ENCODE results near the gene OPCML.

OPCML gene

DNA sequence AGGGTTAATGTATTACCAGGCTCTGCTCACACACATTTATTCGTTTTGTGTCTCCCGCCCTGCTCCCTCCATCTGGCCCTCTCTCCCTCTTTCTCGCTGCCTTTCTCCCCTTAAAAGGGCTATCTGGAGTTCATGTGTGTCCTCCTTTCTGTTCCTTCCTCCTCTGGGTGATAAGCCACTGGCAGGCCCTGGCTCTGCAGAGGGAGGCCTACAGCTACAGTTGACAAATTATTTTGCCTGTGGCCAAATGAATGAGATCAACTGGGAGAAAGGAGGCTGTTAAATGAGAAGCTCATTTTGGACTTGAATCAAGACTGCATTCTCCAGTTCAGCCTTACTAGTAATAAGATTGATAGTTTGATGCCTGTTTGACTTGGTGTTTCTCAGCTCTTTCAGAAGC lies 17.5 kb upstream of the OPCML start:
- ATAC-seq (no peak), DNase-seq (ENCODE audit: low spot score in 2 of 2) (no peak)
- Mint-ChIP-seq H3K27ac (no peak overlapping the region), H3K9me3 (peaks cover 6% of the 10 kb centered on the region), H3K4me1 (no peaks in the 10 kb centered on the region), H3K4me3 (no peak overlapping the region), H3K36me3 (no peaks in the 10 kb centered on the region)

DNA sequence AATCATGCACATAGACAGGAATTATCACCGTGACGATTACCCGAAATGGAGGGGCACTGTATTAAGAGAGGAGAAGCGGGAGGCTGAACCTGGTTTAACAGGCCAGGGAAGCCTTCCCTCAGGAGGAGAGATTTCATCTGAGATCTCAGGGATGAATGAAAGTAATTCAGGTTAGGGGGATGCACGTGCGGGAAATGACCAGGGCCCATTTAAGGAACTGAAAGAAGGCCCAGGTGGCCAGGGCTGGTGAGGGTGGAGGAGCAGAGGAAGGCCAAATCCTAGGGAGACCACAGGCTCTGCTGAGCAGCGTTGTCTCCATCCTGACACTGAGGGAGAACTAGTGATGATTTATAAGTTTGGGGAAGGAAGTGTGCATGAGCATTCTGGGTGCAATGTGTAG lies 16.3 kb upstream of the OPCML start:
- no peak for ATAC-seq
- Mint-ChIP-seq H3K4me1 (no peaks in the 10 kb centered on the region), H3K4me3 (no peak overlapping the region), H3K27ac (no peak overlapping the region), H3K36me3 (no peaks in the 10 kb centered on the region), H3K9me3 (peaks cover 6% of the 10 kb centered on the region)
- no peak for DNase-seq (ENCODE audit: low spot score in 2 of 2)

DNA sequence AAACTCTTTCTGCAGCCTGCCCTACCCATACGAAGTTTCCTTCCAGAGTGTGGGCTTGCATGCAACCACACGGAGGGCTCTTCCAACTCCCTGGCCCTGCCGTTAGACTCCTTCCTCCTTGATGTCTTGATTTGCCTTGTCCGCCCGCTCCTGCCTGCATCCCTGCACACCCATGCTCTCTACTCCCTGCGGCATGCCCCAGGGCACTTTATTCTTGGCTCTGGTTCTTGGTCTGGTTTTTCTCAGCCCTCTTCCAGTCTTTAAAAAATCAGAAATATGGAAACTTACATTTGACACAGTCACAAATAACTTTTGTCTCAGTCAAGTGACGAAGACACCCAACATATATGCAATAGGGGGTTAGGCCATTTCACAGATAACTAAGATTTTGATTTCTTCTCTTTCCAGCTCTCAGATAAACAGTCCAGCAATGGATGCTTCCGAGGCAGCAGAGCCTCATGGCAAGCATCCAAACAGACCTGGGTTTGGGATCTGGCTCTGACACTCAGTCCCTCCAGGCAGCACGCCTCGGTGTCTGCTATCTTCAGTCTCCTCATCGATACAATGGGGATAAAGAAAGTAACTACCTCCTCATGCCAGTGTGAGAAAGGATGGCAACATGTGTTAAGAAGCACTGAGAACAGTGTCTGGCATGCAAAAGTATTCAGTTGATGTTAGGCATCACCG lies 15.7 kb upstream of the OPCML start:
- no peaks in the 10 kb centered on the region for H3K36me3 Mint-ChIP-seq
- peaks cover 6% of the 10 kb centered on the region for H3K9me3 Mint-ChIP-seq
- DNase-seq (ENCODE audit: low spot score in 2 of 2) (no peak), ATAC-seq (no peak)
- H3K4me3 Mint-ChIP-seq = no peak overlapping the region
- no peaks in the 10 kb centered on the region for H3K4me1 Mint-ChIP-seq
- H3K27ac Mint-ChIP-seq = no peak overlapping the region

DNA sequence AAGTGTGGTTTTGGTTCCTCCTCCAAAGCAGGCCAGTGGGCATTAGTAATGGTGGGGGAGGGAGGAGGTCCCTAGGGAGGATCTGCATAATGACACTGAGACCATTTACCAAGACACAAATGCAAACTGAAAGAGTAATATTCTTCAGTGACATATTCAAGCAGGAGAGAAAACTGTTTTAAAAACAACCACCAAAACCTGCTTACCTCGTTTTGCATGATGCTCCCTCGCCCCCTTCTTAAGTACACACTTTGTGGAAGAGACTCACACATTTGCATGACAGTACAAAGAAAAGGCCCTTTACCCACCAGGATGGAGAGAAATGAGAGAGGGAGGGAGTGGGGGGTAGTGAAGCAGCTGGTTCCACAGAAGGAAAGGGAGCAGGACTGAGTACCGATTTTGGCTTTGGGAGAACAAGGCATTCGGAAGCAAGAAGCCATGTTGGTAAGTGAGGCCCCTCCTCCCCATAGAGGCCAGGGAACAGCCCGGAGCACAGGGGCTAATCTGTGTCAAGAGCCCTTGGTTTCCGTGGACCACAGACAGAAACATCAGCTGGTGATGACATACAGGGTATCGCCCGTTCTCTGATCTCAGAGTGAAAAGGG lies 13.0 kb upstream of the OPCML start:
- ATAC-seq (no peak), DNase-seq (ENCODE audit: low spot score in 2 of 2) (no peak)
- H3K4me3 Mint-ChIP-seq = no peak overlapping the region
- H3K9me3 Mint-ChIP-seq = peaks cover 9% of the 10 kb centered on the region
- no peaks in the 10 kb centered on the region for H3K36me3 Mint-ChIP-seq
- no peaks in the 10 kb centered on the region for H3K4me1 Mint-ChIP-seq
- no peak overlapping the region for H3K27ac Mint-ChIP-seq

DNA sequence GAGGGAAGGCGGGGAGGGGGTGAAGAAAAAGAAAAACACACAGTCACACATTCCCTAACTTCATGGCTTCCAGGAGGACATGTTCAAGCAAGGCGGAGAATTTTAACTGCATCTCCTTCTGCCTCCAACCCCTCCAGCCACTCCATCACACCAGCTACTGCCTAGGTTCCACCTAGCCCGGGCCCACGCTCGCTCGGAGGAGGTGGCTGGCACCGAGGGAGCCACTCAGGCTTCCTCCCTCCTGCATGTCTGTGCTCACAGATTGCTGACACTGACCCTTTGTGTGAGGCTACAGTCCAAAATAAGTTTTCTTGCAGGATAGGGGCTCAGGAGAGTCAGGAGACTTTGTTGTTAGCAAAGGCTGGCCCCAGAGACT lies 9.4 kb upstream of the OPCML start:
- peaks cover 6% of the 10 kb centered on the region for H3K9me3 Mint-ChIP-seq
- H3K36me3 Mint-ChIP-seq = no peaks in the 10 kb centered on the region
- ATAC-seq (no peak), DNase-seq (ENCODE audit: low spot score in 2 of 2) (no peak)
- no peak overlapping the region for H3K27ac Mint-ChIP-seq
- no peak overlapping the region for H3K4me3 Mint-ChIP-seq
- no peaks in the 10 kb centered on the region for H3K4me1 Mint-ChIP-seq

DNA sequence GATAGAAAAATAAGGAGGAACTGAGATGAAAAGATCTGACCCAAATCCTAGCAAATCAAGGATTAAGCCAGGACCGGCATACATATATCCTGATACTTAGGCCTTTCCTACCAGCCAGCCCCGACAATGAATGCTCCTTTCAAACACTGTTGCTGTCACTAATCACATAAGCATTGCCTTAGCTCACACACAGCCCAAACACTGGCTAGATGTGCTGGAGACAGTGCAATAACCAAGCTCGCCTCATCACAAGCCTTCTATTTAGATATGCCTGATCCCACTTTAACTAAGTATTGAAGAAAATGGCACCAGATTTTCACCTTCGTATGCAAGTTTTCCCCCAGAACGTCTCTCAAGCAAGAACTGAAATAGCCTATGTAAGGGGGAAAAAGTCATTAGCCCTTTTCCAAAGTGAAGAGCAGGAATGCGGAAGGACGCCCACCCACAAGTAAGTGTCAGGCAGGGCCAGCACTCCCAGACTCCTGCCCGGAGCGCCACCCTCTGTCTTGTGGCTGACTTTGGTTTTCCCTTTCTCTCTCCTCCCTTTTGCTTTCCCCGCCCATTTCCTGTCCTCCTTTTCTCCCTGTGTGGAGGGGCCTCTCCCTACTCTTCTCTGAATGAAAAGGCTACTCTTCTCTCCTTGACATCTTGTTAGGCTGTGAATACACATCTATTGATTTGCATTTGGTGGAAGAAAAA lies 8.9 kb upstream of the OPCML start:
- H3K4me3 Mint-ChIP-seq = no peak overlapping the region
- H3K9me3 Mint-ChIP-seq = peaks cover 6% of the 10 kb centered on the region
- H3K36me3 Mint-ChIP-seq = no peaks in the 10 kb centered on the region
- no peak overlapping the region for H3K27ac Mint-ChIP-seq
- ATAC-seq = no peak
- H3K4me1 Mint-ChIP-seq = no peaks in the 10 kb centered on the region
- DNase-seq (ENCODE audit: low spot score in 2 of 2) = no peak

DNA sequence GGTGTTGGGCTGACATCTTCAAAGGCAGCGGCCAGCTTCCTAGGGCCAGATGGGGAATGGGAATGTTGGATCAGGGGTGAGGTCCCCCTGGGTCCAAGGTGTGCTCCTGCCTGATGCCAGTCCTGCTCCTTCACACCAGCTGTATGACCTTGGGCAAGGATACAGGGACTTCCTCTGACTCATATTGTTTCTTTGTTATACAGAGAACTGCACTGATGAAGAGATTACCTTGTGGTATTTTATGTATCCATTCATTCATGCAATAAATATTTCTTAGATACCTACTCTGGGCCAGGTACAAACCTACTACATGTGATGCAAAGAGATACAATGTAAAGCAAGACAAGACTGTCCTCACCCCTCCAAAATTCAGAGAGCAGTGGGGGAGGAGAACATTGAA lies 3.9 kb upstream of the OPCML start:
- no peaks in the 10 kb centered on the region for H3K4me1 Mint-ChIP-seq
- ATAC-seq (no peak), DNase-seq (ENCODE audit: low spot score in 2 of 2) (no peak)
- peaks cover 4% of the 10 kb centered on the region for H3K9me3 Mint-ChIP-seq
- no peaks in the 10 kb centered on the region for H3K36me3 Mint-ChIP-seq
- no peak overlapping the region for H3K27ac Mint-ChIP-seq
- H3K4me3 Mint-ChIP-seq = no peak overlapping the region

DNA sequence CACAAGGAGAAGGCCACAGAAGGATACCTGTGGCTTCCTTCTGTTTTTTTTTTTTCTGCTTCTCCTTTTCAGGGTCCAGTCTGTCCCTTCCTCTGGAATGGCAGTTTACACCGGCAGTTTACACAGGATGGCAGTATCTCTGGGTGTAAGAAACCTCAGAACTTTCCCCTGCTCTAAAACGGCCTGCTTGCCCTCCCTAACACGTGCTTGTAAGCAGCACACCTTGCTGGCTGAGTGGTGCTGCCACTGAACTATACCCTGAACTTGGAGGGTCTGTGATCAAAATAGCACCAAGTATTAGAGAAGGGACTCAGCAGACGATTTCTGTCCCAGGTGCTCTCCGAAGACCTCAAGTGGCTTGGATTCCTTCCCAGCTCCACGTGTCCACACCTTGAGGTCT lies 904 bp upstream of the OPCML start:
- no peak for ATAC-seq
- Mint-ChIP-seq H3K9me3 (no peaks in the 10 kb centered on the region), H3K4me1 (no peaks in the 10 kb centered on the region), H3K36me3 (no peaks in the 10 kb centered on the region), H3K4me3 (no peak overlapping the region), H3K27ac (no peak overlapping the region)
- no peak for DNase-seq (ENCODE audit: low spot score in 2 of 2)

DNA sequence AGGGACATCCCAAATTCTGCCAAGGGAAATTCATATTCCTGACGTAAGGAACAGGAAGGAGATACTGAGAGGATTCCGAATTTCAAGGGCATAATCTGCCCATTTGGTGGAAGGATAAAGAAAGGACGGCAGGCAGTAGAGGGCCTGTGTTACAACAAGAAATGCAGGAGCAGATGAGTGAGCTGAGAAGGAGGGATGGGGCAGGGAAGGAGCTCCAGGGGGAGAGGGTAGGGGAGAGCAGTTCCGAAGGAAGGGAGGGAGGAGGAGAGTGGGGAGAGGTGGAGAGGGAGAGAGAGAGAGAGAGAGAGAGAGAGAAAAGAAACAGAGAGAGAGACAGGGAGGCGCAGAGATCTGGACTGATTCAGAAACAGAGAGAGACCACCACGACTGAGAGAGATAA lies 843 bp downstream of the OPCML start:
- Mint-ChIP-seq H3K4me1 (no peaks in the 10 kb centered on the region), H3K36me3 (no peaks in the 10 kb centered on the region), H3K9me3 (no peaks in the 10 kb centered on the region), H3K4me3 (no peak overlapping the region), H3K27ac (no peak overlapping the region)
- DNase-seq (ENCODE audit: low spot score in 2 of 2) (no peak), ATAC-seq (no peak)

DNA sequence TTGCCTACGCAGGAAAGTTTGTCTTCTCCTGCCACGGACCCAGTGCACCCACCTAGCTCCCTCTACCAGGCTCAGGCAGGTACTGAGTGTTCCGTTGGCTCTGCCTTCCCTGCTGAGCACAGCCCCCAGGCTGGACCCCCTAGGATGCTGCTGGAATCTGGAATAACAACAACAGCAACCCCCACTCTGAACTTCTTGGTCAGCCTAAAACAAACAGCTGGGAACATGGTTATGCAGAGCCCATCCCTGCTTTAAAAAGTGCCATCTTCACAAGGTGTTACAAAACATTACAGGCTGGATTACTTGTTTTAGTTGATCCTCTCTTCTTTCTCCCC lies 1.8 kb downstream of the OPCML start:
- Mint-ChIP-seq H3K27ac (no peak overlapping the region), H3K36me3 (no peaks in the 10 kb centered on the region), H3K9me3 (no peaks in the 10 kb centered on the region), H3K4me3 (no peak overlapping the region), H3K4me1 (no peaks in the 10 kb centered on the region)
- DNase-seq (ENCODE audit: low spot score in 2 of 2) (no peak), ATAC-seq (no peak)

DNA sequence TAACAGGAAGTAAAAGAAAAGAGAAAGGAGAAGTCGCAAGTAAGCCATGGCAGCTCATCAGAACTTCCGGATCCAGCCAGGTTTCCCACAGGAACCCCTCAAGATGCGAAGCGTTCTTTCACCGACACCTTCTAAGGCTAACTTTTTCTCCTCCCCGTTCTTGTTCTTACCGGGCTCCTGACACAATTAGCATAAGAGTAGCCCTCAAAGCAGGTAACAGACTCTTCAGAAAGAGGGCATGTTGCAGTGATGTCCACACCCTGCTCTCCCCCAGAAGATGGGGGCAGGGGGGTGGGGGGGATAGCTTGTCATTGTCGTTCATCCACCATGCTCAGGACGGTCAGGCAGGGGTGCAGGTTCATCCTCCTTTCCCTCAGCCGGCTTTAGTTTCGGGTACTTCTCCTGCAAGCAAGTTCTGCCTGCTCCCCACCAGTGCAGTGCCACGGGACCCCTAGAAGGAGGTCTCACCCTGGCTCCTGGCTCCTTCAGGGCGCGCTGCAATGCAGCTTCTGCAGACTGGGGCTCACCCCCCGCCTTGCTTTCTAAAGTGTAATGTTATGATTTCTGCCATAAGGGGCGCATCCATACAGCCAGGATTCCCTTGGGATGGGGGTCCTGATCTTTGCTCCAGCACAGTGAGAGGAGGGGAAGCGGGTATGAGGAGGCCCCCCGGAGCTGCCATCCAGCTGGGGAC lies 2.3 kb downstream of the OPCML start:
- H3K9me3 Mint-ChIP-seq = no peaks in the 10 kb centered on the region
- H3K4me1 Mint-ChIP-seq = no peaks in the 10 kb centered on the region
- ATAC-seq = no peak

DNA sequence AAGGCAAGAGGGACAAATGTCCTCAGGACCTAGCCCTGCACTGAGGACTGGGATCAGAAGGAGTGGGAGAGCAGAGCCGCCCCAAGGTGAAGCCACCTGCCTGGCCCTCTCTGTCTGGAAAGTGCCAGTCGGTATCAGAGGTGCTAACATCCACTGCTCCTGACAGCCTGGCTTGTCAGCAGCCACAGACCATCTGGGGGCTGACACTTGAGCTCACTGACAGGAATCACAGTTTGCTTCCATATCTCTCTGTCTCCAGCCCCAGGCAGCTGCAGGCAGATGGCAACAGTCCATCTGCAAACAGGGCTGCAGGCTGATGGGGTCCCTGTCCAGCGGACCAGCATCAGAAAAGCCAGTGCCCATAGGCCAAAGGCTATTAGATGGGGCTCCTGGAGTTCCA lies 5.5 kb downstream of the OPCML start:
- H3K4me3 Mint-ChIP-seq = no peak overlapping the region
- ATAC-seq (no peak), DNase-seq (ENCODE audit: low spot score in 2 of 2) (no peak)
- no peaks in the 10 kb centered on the region for H3K9me3 Mint-ChIP-seq
- no peaks in the 10 kb centered on the region for H3K4me1 Mint-ChIP-seq
- no peaks in the 10 kb centered on the region for H3K36me3 Mint-ChIP-seq
- H3K27ac Mint-ChIP-seq = no peak overlapping the region

More for the DNA sequence above, 2.3 kb downstream of the OPCML start:
- Mint-ChIP-seq H3K4me3 (no peak overlapping the region), H3K27ac (no peak overlapping the region), H3K36me3 (no peaks in the 10 kb centered on the region)
- no peak for DNase-seq (ENCODE audit: low spot score in 2 of 2)

DNA sequence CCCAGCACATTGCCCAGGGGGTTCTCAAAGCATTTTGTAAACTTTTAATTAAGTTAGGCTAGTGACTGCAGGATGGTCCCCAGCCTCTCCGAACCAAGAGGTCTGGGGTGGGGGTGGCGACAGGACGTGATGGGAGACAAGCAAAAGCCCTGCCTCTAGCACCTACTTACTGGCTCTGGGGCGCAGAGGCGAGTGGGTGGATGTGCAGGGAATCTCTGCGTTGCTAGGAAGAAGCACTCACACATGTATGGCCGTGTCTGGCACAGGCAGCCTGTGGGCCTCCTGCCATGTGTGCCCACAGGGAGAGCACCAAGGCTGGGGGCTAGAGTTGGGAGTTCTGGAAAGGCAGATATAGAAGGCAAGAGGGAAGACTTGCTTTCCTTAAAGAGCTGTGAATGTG lies 6.3 kb downstream of the OPCML start:
- no peaks in the 10 kb centered on the region for H3K9me3 Mint-ChIP-seq
- no peaks in the 10 kb centered on the region for H3K4me1 Mint-ChIP-seq

DNA sequence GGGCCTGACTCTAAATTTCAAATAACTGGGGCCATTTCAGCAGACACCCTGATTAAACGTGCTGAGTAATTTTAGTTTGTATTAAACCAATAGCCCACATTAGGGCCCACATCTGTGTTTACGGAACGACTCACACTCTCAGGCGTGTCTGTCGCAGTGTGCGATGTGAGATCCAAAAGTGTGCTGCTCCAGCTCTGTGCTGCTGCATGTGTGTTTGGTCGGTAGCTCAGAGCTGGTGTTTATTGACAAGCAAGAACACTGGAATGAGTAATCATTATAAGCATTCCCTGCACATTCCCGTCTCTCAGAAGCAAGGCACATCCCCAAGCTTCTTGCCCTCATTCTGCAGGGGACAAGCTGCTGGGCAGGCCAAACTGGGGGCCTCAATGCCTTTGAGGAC lies 7.8 kb downstream of the OPCML start:
- ATAC-seq (no peak), DNase-seq (ENCODE audit: low spot score in 2 of 2) (no peak)
- Mint-ChIP-seq H3K36me3 (no peaks in the 10 kb centered on the region), H3K9me3 (no peaks in the 10 kb centered on the region), H3K4me3 (no peak overlapping the region), H3K27ac (no peak overlapping the region), H3K4me1 (no peaks in the 10 kb centered on the region)

More for the DNA sequence above, 6.3 kb downstream of the OPCML start:
- ATAC-seq (no peak), DNase-seq (ENCODE audit: low spot score in 2 of 2) (no peak)
- Mint-ChIP-seq H3K4me3 (no peak overlapping the region), H3K27ac (no peak overlapping the region), H3K36me3 (no peaks in the 10 kb centered on the region)

DNA sequence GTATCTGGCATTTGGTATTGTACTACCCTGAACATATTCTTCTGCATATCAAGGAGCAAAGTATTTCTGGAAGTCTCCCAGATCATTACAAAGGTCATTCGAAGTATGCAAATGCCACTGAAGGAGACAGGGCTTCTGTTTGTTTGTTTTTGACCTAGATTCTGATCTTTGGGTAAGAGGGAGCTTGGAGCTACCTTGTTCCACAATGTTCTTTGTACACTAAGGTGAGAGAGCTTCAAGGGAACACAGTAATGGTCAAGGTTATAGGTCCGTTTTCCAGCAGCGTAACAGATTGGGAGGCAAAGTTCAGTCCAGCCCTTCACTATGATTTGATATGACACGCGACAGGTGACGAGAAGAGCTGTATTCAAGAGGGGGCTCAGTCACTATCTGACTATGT lies 10.0 kb downstream of the OPCML start:
- ATAC-seq = no peak
- peaks cover 3% of the 10 kb centered on the region for H3K9me3 Mint-ChIP-seq
- DNase-seq (ENCODE audit: low spot score in 2 of 2) = no peak
- no peaks in the 10 kb centered on the region for H3K4me1 Mint-ChIP-seq
- no peaks in the 10 kb centered on the region for H3K36me3 Mint-ChIP-seq
- H3K4me3 Mint-ChIP-seq = no peak overlapping the region
- H3K27ac Mint-ChIP-seq = no peak overlapping the region

DNA sequence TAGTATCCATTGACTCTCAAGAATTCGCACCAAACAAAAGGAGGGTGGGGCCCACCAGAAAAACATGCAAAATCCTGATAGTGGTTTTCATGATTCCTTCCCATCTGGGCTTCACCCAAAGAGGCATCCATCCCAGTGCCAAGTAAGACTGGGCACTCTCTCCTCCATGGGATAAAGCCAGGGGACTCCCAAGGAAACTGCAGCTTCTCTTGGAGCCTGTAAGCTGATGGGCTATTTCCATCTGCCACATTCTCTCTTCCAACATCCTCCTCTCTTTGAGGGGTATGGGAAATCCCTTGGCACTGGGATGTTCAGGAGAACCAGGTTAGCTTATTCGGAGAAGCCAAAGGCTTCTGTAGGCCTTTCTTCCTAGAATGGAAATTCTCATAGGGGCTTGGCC lies 10.8 kb downstream of the OPCML start:
- peaks cover 3% of the 10 kb centered on the region for H3K9me3 Mint-ChIP-seq
- DNase-seq (ENCODE audit: low spot score in 2 of 2) (no peak), ATAC-seq (no peak)
- no peaks in the 10 kb centered on the region for H3K36me3 Mint-ChIP-seq
- H3K4me3 Mint-ChIP-seq = no peak overlapping the region
- no peaks in the 10 kb centered on the region for H3K4me1 Mint-ChIP-seq
- no peak overlapping the region for H3K27ac Mint-ChIP-seq

Measured in stimulated activated effector memory CD8-positive, alpha-beta T cell treated with anti-CD3 and anti-CD28 coated beads, Interleukin-12 subunit alpha, Interleukin-12 subunit beta, amount 100 ng/mL, for 72 hours (primary cell).